Coronary artery (tissue), 2 donors: ENCODE results near the gene CEP72.

Experiments used
- DNase-seq: peaks from one replicate; pipeline ENCODE4 v3.0.0-alpha.2; 2017; ENCODE audit warnings: low spot score
- H3K27ac ChIP-seq, 2 donors: fragments of 200-600 bp; sonication (generic); one replicate each; pipeline ENCODE4 v1.5.1; 2016 to 2019
- H3K4me3 ChIP-seq: fragments of 200-600 bp; sonication (generic); 2 replicates; pipeline ENCODE4 v1.5.1; 2016; ENCODE audit warnings: mild to moderate bottlenecking, moderate library complexity
- TF ChIP-seq, protein P1 (sequence below): fragments of 200-600 bp; sonication (generic); IDR thresholded peaks from one replicate; pipeline ENCODE4 v1.5.1; 2019; ENCODE audit warnings: antibody characterized with exemption

CEP72 gene

DNA sequence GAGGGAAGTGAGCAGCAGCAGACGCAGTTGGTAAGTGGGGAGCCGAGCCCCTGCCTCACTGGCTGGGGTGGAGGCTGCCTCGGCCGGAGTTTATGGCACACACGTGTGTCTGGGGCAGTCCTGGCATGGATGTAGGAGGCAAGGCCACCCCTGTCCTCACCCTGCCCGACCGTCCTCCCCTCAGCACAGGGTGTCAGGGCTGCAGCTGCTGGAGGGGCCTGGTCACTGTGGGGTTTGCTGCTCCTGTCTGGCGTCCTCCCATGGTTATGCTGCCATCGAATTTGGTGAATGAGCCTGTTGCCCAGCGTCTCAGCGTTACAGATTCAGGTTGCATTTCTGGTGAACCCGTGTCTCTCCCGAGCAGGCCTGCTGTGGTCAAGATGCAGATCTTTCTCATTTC is 32.4 kb downstream of the CEP72 start:
- H3K27ac ChIP-seq: no peak overlapping the region
- TF ChIP-seq, protein P1, sequence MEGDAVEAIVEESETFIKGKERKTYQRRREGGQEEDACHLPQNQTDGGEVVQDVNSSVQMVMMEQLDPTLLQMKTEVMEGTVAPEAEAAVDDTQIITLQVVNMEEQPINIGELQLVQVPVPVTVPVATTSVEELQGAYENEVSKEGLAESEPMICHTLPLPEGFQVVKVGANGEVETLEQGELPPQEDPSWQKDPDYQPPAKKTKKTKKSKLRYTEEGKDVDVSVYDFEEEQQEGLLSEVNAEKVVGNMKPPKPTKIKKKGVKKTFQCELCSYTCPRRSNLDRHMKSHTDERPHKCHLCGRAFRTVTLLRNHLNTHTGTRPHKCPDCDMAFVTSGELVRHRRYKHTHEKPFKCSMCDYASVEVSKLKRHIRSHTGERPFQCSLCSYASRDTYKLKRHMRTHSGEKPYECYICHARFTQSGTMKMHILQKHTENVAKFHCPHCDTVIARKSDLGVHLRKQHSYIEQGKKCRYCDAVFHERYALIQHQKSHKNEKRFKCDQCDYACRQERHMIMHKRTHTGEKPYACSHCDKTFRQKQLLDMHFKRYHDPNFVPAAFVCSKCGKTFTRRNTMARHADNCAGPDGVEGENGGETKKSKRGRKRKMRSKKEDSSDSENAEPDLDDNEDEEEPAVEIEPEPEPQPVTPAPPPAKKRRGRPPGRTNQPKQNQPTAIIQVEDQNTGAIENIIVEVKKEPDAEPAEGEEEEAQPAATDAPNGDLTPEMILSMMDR: no peak
- no peak overlapping the region for H3K4me3 ChIP-seq
- DNase-seq: no peak

DNA sequence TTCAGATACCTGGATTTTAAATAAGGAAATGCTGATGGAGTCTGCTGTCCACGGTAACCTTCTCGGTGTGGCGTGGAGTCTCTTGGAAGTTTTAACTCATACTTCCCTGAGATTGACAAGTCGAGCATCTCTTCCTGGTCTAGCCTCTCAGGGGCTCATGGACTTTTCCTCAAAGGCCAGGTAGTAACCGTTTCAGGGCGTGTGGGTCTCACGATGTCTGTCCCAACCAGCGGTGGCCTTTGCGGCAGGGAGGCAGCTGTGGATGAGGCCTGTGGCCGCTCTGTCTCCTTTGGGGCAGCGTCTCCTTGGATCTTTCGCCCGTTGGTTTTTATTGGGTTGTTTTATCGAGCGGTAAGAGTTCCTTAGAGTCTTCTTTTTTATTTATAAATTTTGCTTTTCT is 32.8 kb downstream of the CEP72 start:
- TF ChIP-seq, protein P1: no peak
- no peak overlapping the region for H3K4me3 ChIP-seq
- DNase-seq: no peak
- H3K27ac ChIP-seq: no peak overlapping the region

DNA sequence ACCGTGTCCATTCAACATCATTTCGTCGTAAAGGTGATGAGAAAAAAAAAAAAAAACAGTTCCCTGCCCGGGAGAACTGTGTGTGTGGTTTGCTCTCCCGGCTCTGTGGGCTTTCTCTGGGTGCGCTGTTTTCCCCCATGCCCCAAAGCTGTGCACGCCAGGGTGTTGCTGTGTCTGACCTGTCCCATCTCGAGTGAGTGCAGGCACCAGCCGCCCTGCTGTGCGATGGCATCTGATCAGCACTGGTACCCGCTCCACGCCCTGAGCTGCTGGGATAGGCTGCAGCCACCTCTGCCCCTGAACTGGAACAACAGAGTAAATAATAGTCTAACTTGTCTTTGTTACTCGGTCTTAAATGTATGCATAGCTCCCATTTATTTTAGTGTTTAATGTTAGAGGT is 33.3 kb downstream of the CEP72 start:
- Histone ChIP-seq H3K27ac (no peak overlapping the region), H3K4me3 (no peak overlapping the region)
- TF ChIP-seq, protein P1: no peak
- no peak for DNase-seq

DNA sequence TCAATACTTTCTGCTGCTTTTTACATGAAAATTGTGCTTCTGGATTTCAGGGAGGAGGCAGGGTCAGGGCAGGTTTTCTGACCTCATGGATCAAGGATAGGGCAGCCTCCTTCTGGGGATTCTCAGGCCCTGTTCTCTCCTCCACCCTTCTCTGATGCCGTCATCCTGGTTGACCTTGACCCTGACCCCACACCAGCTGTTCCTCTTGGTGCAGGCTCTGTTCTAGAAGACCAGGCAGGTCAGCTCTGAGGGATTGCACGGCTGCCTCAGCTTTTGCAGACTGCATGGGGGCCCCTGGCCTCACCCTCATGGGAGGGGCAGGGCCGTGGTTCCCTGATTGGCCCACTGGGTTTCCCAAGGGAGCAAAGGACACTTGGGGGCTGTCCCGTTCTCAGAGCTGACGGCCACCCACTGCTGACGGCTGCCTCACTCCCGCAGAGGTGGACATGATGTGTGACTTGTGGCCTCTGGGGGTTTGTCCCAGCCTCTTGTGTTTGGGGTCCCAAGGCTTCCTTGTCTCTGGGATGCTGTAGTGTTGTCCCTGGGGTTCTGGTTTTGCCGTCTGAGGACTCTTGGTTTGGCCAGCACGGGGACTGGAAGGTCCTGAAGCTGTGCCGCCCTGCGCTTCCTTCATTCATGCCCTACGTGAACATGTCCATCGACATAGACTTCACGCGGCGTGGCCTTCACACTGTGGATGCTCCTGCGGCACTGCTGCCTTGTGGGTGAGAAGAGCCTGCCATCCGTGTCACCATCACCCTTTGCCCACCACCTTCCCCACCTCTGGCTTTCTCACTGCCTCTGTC is 34.5 kb downstream of the CEP72 start:
- H3K4me3 ChIP-seq: no peak overlapping the region
- no peak overlapping the region for H3K27ac ChIP-seq
- no peak for DNase-seq
- TF ChIP-seq, protein P1: no peak

DNA sequence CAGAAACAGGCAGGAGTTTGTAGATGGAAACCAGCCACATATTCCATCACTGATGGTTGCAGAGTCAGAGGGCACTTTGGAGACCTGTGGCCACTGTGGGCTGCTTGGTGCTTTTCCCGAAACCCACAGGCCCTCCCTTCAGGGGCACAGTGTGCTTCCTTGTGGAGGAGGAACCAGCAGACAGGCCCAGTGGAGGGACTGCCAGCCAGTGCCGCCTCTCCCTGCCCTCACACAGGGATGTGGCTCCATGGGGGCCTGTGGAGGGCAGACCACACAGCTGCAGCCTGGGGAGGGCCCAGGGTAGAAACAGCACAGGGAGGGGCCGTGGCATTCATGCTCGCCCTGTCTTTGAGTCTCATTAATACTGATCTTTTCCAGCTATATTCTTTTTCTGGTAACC is 35.2 kb downstream of the CEP72 start:
- TF ChIP-seq, protein P1: no peak
- Histone ChIP-seq H3K27ac (no peak overlapping the region), H3K4me3 (no peak overlapping the region)
- DNase-seq: no peak

DNA sequence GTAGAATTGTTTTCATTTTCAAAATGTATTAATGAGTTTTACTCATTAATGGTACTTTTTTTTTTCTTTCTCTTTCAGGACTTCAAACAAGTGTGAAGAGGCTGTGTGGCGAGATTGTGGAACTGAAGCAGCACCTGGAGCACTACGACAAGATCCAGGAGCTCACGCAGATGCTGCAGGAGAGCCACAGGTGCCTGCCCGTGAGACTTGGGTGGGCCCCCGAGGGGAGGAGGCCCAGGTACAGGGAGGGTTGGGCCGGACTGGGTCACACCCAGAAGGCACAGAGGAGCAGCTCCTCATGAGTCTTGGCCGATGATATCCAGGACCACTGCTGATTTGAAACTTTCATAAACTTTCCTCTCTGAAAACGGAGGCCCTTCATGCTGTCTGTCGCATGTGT is 35.6 kb downstream of the CEP72 start:
- H3K4me3 ChIP-seq: no peak overlapping the region
- H3K27ac ChIP-seq: no peak overlapping the region
- DNase-seq: no peak
- TF ChIP-seq, protein P1: no peak

DNA sequence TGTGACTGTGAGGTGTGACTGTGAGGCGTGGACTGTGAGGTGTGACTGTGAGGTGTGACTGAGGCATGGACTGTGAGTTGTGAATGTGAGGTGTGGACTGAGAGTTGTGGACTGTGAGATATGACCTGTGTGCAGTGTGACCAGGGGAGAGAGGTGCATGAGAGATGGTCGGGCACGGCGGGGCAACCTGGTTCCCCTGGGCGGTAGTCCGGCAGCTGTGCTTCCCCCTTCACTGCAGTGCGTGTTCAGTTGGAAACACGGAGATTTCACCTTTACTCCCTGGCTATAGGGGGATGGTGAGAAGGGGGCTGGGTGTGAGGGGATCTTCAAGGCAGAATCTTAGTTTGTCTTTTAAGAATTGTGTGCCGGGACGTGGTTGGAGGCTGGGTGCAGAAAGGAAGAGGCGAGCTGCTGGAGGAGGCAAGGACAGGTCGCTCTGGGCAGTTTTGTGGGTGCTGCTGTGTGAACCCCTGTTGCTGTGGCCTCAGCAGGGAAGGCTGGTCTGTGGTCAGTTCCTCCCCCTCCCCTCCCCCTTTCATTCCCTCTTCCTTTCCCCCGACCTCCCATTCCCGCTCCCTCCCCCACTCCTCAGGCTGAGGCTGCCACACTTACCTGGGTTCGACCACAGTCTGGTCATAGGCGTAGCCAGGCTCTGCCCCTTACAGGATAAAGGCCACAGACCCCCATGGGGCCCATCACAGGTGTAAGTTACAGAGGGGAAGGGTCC is 39.3 kb downstream of the CEP72 start:
- TF ChIP-seq, protein P1: no peak
- no peak for DNase-seq
- no peak overlapping the region for H3K27ac ChIP-seq
- H3K4me3 ChIP-seq: no peak overlapping the region
